Rectal smooth muscle tissue (tissue), 1 donor: ENCODE measurements around the gene NFATC3.

Experiments
- H3K27ac ChIP-seq: one replicate; pipeline ENCODE4 v1.7.0; 2013; ENCODE audit warnings: low read depth, low read length, inconsistent platforms
- H3K27me3 ChIP-seq: one replicate; pipeline ENCODE4 v1.7.0; 2013; ENCODE audit warnings: low read length; ENCODE audit not compliant: control insufficient read depth, insufficient read depth
- H3K36me3 ChIP-seq: one replicate; pipeline ENCODE4 v1.7.0; 2013; ENCODE audit warnings: low read length; ENCODE audit not compliant: control insufficient read depth, insufficient read depth
- H3K4me1 ChIP-seq: one replicate; pipeline ENCODE4 v1.7.0; 2013; ENCODE audit warnings: low read length; ENCODE audit not compliant: control insufficient read depth, insufficient read depth
- H3K4me3 ChIP-seq: one replicate; pipeline ENCODE4 v1.7.0; 2013; ENCODE audit warnings: low read length
- H3K9ac ChIP-seq: one replicate; pipeline ENCODE4 v1.7.0; 2013; ENCODE audit warnings: low read length

Gene NFATC3

GRCh38 chr16:68065716-68066305 is 19.4 kb upstream of the NFATC3 start:
- H3K27ac ChIP-seq, result no peak overlapping the region

GRCh38 chr16:68066763-68067162 is 18.4 kb upstream of the NFATC3 start:
- Histone ChIP-seq H3K27ac (no peak overlapping the region), H3K36me3 (peaks cover 7% of the 10 kb centered on the region), H3K4me1 (peaks cover 5% of the 10 kb centered on the region)

More at GRCh38 chr16:68065716-68066305, 19.4 kb upstream of the NFATC3 start:
- Histone ChIP-seq H3K27me3 (no peaks in the 10 kb centered on the region), H3K9ac (no peak overlapping the region), H3K4me1 (peaks cover 5% of the 10 kb centered on the region), H3K36me3 (peaks cover 10% of the 10 kb centered on the region), H3K4me3 (no peak overlapping the region)

GRCh38 chr16:68068926-68069325 is 16.2 kb upstream of the NFATC3 start:
- Histone ChIP-seq H3K4me3 (no peak overlapping the region), H3K27me3 (no peaks in the 10 kb centered on the region), H3K4me1 (peaks cover 5% of the 10 kb centered on the region), H3K36me3 (peaks cover 10% of the 10 kb centered on the region), H3K9ac (no peak overlapping the region), H3K27ac (no peak overlapping the region)

More at GRCh38 chr16:68066763-68067162, 18.4 kb upstream of the NFATC3 start:
- Histone ChIP-seq H3K27me3 (no peaks in the 10 kb centered on the region), H3K4me3 (no peak overlapping the region), H3K9ac (no peak overlapping the region)

- Histone ChIP-seq H3K9ac (no peak overlapping the region), H3K27ac (no peak overlapping the region), H3K4me1 (peaks cover 5% of the 10 kb centered on the region), H3K4me3 (no peak overlapping the region), H3K36me3 (peaks cover 15% of the 10 kb centered on the region), H3K27me3 (no peaks in the 10 kb centered on the region)
Observed at GRCh38 chr16:68069511-68070248, 15.5 kb upstream of the NFATC3 start.

GRCh38 chr16:68070249-68070730 is 14.9 kb upstream of the NFATC3 start:
- Histone ChIP-seq H3K4me1 (peaks cover 5% of the 10 kb centered on the region), H3K27ac (no peak overlapping the region), H3K4me3 (no peak overlapping the region), H3K27me3 (no peaks in the 10 kb centered on the region), H3K9ac (no peak overlapping the region), H3K36me3 (peaks cover 16% of the 10 kb centered on the region)

- no peaks in the 10 kb centered on the region for H3K27me3 ChIP-seq
- H3K9ac ChIP-seq, result no peak overlapping the region
- H3K4me1 ChIP-seq, result peaks cover 5% of the 10 kb centered on the region
- no peak overlapping the region for H3K27ac ChIP-seq
- peaks cover 21% of the 10 kb centered on the region for H3K36me3 ChIP-seq
- no peak overlapping the region for H3K4me3 ChIP-seq
Observed at GRCh38 chr16:68070806-68071517, 14.2 kb upstream of the NFATC3 start.

- Histone ChIP-seq H3K9ac (no peak overlapping the region), H3K27me3 (no peaks in the 10 kb centered on the region), H3K27ac (peak overlapping the region; percentile 1), H3K4me3 (no peak overlapping the region), H3K36me3 (peaks cover 27% of the 10 kb centered on the region), H3K4me1 (peaks cover 5% of the 10 kb centered on the region)
Observed at GRCh38 chr16:68071518-68071901, 13.7 kb upstream of the NFATC3 start.

GRCh38 chr16:68072038-68072695 is 13.0 kb upstream of the NFATC3 start:
- no peaks in the 10 kb centered on the region for H3K27me3 ChIP-seq
- no peak overlapping the region for H3K4me3 ChIP-seq
- H3K27ac ChIP-seq, result peak overlapping the region; percentile 14
- peaks cover 5% of the 10 kb centered on the region for H3K4me1 ChIP-seq
- peaks cover 27% of the 10 kb centered on the region for H3K36me3 ChIP-seq
- H3K9ac ChIP-seq, result no peak overlapping the region

GRCh38 chr16:68073902-68074760 is 11.0 kb upstream of the NFATC3 start:
- Histone ChIP-seq H3K4me1 (no peaks in the 10 kb centered on the region), H3K36me3 (peaks cover 30% of the 10 kb centered on the region), H3K27me3 (no peaks in the 10 kb centered on the region), H3K4me3 (no peak overlapping the region), H3K27ac (no peak overlapping the region), H3K9ac (no peak overlapping the region)

- no peak overlapping the region for H3K4me3 ChIP-seq
- no peak overlapping the region for H3K9ac ChIP-seq
- H3K4me1 ChIP-seq, result no peaks in the 10 kb centered on the region
- H3K27ac ChIP-seq, result no peak overlapping the region
- H3K36me3 ChIP-seq, result peaks cover 30% of the 10 kb centered on the region
- no peaks in the 10 kb centered on the region for H3K27me3 ChIP-seq
Observed at GRCh38 chr16:68074850-68075555, 10.2 kb upstream of the NFATC3 start.

GRCh38 chr16:68075980-68076379 is 9.2 kb upstream of the NFATC3 start:
- H3K27me3 ChIP-seq, result no peaks in the 10 kb centered on the region
- H3K27ac ChIP-seq, result no peak overlapping the region
- H3K36me3 ChIP-seq, result peaks cover 27% of the 10 kb centered on the region
- no peak overlapping the region for H3K4me3 ChIP-seq
- no peak overlapping the region for H3K9ac ChIP-seq
- H3K4me1 ChIP-seq, result no peaks in the 10 kb centered on the region
